ENCODE data around the gene TUT4.
A peak's percentile ranks its signal among the peaks of the same experiment; 100 is the strongest.

TUT4 gene

GRCh38 chr1:52574594-52574993 lies 21.7 kb upstream of the TUT4 start:
- peak; percentile 96 for DNase-seq (ENCODE audit: low read depth)
- H3K4me3 ChIP-seq (replicated peaks; ENCODE audit: low read depth, low read length): no peak overlapping the region
- no peak for TF ChIP-seq CTCF (IDR thresholded peaks at IDR 0.05; ENCODE audit: low read length, missing control alignments)

DNA sequence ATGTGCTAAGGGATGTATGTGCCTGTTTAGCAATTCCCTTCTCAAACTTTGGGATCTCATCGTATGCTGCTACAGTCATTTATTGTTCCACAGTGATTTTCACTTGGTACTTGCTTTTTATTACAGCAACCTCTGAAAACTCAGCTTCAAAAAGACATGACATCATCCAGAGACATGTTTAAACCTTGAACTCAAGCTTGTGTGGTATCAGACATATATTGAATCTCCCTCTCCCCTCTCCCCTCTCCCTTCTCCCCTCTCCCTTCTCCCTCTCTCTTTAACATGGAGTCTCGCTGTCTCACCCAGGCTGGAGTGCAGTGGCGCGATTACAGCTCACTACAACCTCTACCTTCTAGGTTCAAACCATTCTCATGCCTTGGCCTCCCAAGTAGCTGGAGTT lies 19.5 kb upstream of the TUT4 start:
- H3K4me3 ChIP-seq (replicated peaks; ENCODE audit: low read depth, low read length): no peak overlapping the region
- DNase-seq (ENCODE audit: low read depth): no peak
- TF ChIP-seq CTCF (IDR thresholded peaks at IDR 0.05; ENCODE audit: low read length, missing control alignments): no peak

DNA sequence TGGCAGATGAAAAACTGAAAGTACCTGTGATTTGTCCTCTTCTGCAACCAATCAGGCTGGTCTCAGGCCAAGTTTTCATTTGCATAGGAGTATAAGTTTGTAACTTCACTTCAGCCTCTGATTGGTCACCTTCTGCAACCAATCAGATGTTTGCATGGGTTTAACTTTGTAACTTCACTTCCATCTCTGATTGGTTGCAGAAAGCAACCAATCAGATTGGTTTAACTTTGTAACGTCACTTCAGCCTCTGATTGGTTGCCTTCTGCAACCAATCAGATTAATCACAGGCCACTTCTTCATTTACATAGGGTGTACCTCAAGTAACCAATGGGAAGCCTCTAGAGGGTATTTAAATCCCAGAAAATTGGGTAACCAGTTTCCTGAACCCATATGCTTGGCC lies 18.9 kb upstream of the TUT4 start:
- TF ChIP-seq CTCF (IDR thresholded peaks at IDR 0.05; ENCODE audit: low read length, missing control alignments): no peak
- no peak overlapping the region for H3K4me3 ChIP-seq (replicated peaks; ENCODE audit: low read depth, low read length)
- peak; percentile 31 for DNase-seq (ENCODE audit: low read depth)

GRCh38 chr1:52569449-52570210 lies 16.7 kb upstream of the TUT4 start:
- H3K4me3 ChIP-seq (replicated peaks; ENCODE audit: low read depth, low read length): no peak overlapping the region
- no peak for DNase-seq (ENCODE audit: low read depth)
- TF ChIP-seq CTCF (IDR thresholded peaks at IDR 0.05; ENCODE audit: low read length, missing control alignments): no peak

DNA sequence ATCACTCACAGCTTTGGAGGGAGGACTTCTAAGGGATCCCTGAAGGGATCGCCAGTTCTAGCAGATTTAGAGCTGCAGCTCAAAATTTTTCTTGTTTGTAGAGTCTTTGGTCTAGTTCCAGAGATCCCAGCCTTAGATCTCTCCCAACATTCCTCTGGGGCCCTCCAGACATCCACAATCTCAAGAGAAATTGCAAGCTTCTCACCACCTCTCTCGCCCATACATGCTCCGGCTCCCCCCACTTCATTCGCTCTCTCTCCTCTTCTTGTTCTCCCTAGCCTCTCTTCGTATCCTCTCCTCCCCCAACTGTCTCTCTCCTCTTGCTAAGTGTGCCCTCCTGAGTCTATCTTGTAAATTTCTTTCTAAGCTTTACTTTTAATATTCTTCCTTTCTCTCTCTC lies 15.1 kb upstream of the TUT4 start:
- DNase-seq (ENCODE audit: low read depth): peak; percentile 21
- no peak overlapping the region for H3K4me3 ChIP-seq (replicated peaks; ENCODE audit: low read depth, low read length)
- no peak for TF ChIP-seq CTCF (IDR thresholded peaks at IDR 0.05; ENCODE audit: low read length, missing control alignments)

DNA sequence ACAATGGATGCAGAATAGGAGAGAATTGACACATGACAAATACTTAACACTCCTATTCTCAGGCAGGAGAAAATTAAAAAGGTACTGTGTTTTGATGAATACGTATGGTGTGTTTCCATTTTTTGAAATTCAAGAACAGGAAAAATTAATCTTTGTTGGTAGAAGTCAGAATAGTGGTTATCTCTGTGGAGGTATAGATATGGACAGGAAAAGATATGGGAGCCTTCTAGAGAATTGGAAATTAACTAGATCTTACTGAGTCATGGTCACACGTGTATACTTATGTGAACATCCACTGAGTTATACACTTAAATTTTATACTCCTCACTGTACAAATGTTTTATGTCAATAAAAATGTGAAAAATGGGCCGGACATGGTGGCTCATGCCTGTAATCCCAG lies 9.9 kb upstream of the TUT4 start:
- H3K4me3 ChIP-seq (replicated peaks; ENCODE audit: low read depth, low read length): no peak overlapping the region
- TF ChIP-seq CTCF (IDR thresholded peaks at IDR 0.05; ENCODE audit: low read length, missing control alignments): no peak
- DNase-seq (ENCODE audit: low read depth): no peak

DNA sequence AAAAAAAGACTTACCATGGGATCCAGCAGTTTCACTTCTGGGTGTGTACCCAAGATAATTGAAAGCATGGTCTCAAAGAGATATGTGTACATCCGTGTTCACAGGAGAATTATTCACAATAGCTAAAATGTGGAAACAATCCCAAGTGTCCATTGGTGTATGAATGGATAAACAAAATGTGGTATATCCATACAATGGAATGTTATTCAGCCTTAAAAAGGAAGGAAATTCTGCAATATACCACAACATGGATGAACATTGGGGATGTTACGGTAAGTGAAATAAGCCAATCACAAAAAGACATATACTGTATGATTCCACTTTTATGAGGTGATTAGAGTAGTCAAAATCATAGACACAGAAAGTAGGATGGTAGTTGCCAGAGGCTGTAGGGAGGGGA lies 7.0 kb upstream of the TUT4 start:
- no peak overlapping the region for H3K4me3 ChIP-seq (replicated peaks; ENCODE audit: low read depth, low read length)
- TF ChIP-seq CTCF (IDR thresholded peaks at IDR 0.05; ENCODE audit: low read length, missing control alignments): no peak
- no peak for DNase-seq (ENCODE audit: low read depth)

Measured in fibroblast of pulmonary artery (primary cell).